Kasumi-1 (cell line): Measurements from ENCODE around the gene RRP8.

Experiments used
- DNase-seq, 2 experiments: peaks; one replicate each; lab custom pipeline; 2025; lab: John Stamatoyannopoulos, UW

The RRP8 gene

GRCh38 chr11:6568191-6568918 is 35.1 kb downstream of the RRP8 start:
- no peak for DNase-seq

GRCh38 chr11:6567371-6567745 is 36.1 kb downstream of the RRP8 start:
- no peak for DNase-seq

GRCh38 chr11:6566704-6567370 is 36.6 kb downstream of the RRP8 start:
- DNase-seq, result no peak

GRCh38 chr11:6565988-6566703 is 37.3 kb downstream of the RRP8 start:
- DNase-seq, result no peak

- DNase-seq, result no peak
Measured at GRCh38 chr11:6565325-6565724, 38.1 kb downstream of the RRP8 start.

GRCh38 chr11:6563667-6564066 is 39.7 kb downstream of the RRP8 start:
- DNase-seq, result no peak

GRCh38 chr11:6563121-6563619 is 40.2 kb downstream of the RRP8 start:
- no peak for DNase-seq

GRCh38 chr11:6561288-6561687 is 42.1 kb downstream of the RRP8 start:
- DNase-seq, result no peak

GRCh38 chr11:6559369-6559768 is 44.0 kb downstream of the RRP8 start:
- DNase-seq, result no peak

- no peak for DNase-seq
Measured at GRCh38 chr11:6557761-6558674, 45.4 kb downstream of the RRP8 start.

GRCh38 chr11:6557063-6557462 is 46.4 kb downstream of the RRP8 start:
- no peak for DNase-seq

- no peak for DNase-seq
Measured at GRCh38 chr11:6556139-6556949, 47.1 kb downstream of the RRP8 start.

- DNase-seq, result no peak
Measured at GRCh38 chr11:6554828-6555706, 48.3 kb downstream of the RRP8 start.

- DNase-seq, result no peak
Measured at GRCh38 chr11:6553634-6554033, 49.8 kb downstream of the RRP8 start.

- DNase-seq, result no peak
Measured at GRCh38 chr11:6548641-6549040, 54.8 kb downstream of the RRP8 start.

GRCh38 chr11:6548121-6548520 is 55.3 kb downstream of the RRP8 start:
- no peak for DNase-seq

- no peak for DNase-seq
Measured at GRCh38 chr11:6547177-6547576, 56.2 kb downstream of the RRP8 start.

GRCh38 chr11:6546735-6547134 is 56.7 kb downstream of the RRP8 start:
- DNase-seq, result no peak

GRCh38 chr11:6545917-6546605 is 57.4 kb downstream of the RRP8 start:
- no peak for DNase-seq
